ENCODE measurements around the gene SPATA9.
"Not testable (repeated sequence)": the region's sequence is repeated elsewhere in the genome, so short reads cannot be mapped to it uniquely, and the experiment has no call there.

SPATA9 gene

GRCh38 chr5:95643152-95643551, 39.6 kb downstream of the SPATA9 start:
- no peak for DNase-seq

GRCh38 chr5:95641741-95642220, 41.0 kb downstream of the SPATA9 start:
- no peak for DNase-seq

- no peak for DNase-seq
These were observed 44.2 kb downstream of the SPATA9 start for GRCh38 chr5:95638632-95639031.

- no peak for DNase-seq
These were observed 48.7 kb downstream of the SPATA9 start for GRCh38 chr5:95634081-95634480.

- no peak for DNase-seq
These were observed 49.1 kb downstream of the SPATA9 start for GRCh38 chr5:95633671-95634070.

GRCh38 chr5:95632942-95633341, 49.8 kb downstream of the SPATA9 start:
- not testable (repeated sequence) for DNase-seq

GRCh38 chr5:95631991-95632675, 50.7 kb downstream of the SPATA9 start:
- peak; percentile 69 to 76 for DNase-seq

- DNase-seq: peak; percentile 84 to 87
These were observed 51.4 kb downstream of the SPATA9 start for GRCh38 chr5:95631255-95631958.

GRCh38 chr5:95630394-95630917, 52.3 kb downstream of the SPATA9 start:
- no peak for DNase-seq

- DNase-seq: peak in 1 of 2 donors; percentile 32
These were observed 53.9 kb downstream of the SPATA9 start for GRCh38 chr5:95628933-95629332.

- no peak for DNase-seq
These were observed 54.6 kb downstream of the SPATA9 start for GRCh38 chr5:95627971-95628810.

- no peak for DNase-seq
These were observed 56.1 kb downstream of the SPATA9 start for GRCh38 chr5:95626701-95627100.

- DNase-seq: no peak
These were observed 58.4 kb downstream of the SPATA9 start for GRCh38 chr5:95624368-95624767.

- DNase-seq: no peak
These were observed 59.1 kb downstream of the SPATA9 start for GRCh38 chr5:95623706-95624105.

- DNase-seq: no peak
These were observed 60.8 kb downstream of the SPATA9 start for GRCh38 chr5:95621839-95622629.

GRCh38 chr5:95620870-95621838, 61.6 kb downstream of the SPATA9 start:
- DNase-seq: no peak

GRCh38 chr5:95620030-95620869, 62.5 kb downstream of the SPATA9 start, which contains the start of gene GPR150:
Gene GPR150, plus strand, starts transcription at chr5:95620087. Its CDS starts 189 bp downstream, at chr5:95620276.
- peak; percentile 43 to 63 for DNase-seq

GRCh38 chr5:95619514-95620029, 63.2 kb downstream of the SPATA9 start:
- DNase-seq: no peak

- no peak for DNase-seq
These were observed 63.7 kb downstream of the SPATA9 start for GRCh38 chr5:95619096-95619495.

GRCh38 chr5:95617057-95617456, 65.7 kb downstream of the SPATA9 start:
- DNase-seq: no peak

Measured in inflammatory macrophage treated with lipopolysaccharide for 1 hour (primary cell).